ENCODE measurements around the gene CD70.
"Not testable (repeated sequence)": the region's sequence is repeated elsewhere in the genome, so short reads cannot be mapped to it uniquely, and the experiment has no call there.

Gene CD70

DNA sequence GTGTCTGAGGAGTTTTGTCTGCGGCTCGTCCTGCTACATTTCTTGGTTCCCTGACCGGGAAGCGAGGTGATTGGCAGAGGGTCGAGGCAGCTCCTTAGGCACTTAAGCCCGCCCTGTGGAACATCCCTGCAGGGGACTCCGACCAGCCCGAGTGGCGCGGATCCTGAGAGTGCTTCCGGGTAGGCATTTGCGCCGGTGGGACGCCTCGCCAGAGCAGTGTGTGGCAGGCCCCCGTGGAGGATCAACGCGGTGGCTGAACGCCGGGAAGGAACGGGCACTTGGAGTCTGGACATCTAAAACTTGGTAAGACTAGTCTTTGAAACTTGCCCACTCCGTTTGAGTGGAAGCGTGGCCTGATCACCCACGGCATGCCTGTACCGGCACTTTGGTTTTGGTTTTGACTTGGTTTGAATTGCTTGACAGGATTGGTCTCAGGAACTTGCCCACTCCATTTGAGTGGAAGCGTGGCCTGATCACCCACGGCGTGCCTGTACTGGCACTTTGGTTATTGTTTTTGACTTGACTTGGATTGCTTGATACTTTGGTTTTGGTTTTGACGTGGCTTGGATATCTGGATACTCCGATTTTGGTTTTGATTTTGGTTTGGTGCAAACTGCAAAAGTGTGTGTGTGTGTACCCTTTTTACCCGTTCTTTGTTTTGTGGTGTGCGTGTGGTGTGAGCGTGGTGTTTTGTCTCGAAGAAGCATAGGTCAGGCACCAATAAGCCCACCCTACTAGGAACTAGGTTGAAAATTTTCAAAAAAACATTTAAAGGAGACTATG is 6.7 kb upstream of the CD70 start:
- DNase-seq (ENCODE audit: low read depth), result not testable (repeated sequence)

DNA sequence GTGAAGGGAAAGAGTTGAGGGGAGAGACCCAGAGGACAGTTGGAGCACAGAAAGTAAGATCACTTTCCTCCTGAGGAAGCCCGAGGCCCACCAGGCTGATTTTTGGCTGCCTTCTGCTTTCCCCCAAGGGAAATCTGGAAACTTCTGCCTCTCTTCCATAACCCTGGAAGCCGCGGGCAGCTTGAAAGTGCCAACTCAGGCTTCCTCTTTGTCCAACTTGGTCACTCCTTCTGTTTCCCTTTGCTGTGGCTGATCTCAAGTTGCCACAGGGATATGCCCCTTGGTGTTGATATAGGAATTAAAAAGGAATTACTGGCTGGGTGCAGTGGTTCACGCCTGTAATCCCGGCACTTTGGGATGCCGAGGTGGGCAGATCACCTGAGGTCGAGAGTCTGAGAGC is 5.7 kb upstream of the CD70 start:
- DNase-seq (ENCODE audit: low read depth), result no peak

DNA sequence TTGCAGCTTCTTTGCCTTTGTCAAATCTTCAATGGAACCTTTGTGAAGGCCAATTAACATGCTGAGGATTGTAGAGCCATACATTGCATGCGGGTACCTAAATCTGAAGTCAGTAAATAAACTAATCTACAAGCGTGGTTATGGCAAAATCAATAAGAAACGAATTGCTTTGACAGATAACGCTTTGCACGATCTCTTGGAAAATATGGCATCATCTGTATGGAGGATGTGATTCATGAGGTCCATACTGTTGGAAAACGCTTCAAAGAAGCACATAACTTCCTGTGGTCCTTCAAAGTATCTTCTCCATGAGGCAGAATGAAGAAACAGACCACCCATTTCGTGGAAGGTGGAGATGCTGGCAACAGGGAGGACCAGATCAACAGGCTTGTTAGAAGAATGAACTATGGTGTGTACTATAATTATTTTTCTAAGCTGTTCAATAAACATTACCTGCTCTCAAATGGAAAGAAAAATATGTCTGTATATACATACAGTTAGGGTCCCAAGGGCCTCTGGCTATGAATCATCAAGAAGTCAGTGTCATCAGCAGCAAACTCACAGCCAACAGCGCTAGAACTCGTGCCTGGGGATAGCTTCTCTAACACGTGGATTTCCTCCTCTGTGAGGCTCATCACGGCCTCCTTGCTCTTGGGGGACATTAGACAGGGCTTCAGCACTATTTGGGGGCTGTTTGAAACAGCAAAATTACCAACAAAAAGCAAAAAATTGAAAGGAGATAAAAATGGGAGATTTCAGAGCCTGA is 2.9 kb upstream of the CD70 start:
- DNase-seq (ENCODE audit: low read depth), result no peak

DNA sequence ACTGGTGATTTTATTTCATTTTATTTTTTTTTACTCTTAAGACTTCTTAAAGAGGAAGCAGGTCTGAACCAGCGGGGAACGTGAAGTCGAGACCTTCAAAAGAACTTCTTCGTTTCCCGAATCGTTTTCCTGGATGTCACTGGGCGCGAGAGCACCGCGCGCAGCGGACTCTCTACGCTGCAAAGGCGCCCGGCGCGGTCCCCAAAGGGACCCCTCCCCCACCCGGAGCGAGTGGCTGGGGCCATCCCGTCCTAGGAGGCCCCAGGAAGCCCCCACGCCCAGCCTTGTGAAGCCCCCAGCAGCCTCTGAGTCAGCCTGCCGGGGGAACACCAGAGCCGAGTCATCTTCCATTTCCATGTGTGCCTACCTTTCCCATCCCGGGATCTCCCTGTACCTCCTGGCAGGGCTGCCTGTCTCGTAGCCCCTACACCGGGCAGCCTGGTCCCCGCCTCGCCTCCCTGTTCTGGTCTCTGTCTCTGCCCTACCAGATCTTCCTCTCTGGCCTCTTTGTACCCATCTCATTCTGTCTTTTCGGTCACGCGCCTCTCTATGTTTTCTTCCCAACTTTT is 608 bp downstream of the CD70 start:
- DNase-seq (ENCODE audit: low read depth), result no peak

DNA sequence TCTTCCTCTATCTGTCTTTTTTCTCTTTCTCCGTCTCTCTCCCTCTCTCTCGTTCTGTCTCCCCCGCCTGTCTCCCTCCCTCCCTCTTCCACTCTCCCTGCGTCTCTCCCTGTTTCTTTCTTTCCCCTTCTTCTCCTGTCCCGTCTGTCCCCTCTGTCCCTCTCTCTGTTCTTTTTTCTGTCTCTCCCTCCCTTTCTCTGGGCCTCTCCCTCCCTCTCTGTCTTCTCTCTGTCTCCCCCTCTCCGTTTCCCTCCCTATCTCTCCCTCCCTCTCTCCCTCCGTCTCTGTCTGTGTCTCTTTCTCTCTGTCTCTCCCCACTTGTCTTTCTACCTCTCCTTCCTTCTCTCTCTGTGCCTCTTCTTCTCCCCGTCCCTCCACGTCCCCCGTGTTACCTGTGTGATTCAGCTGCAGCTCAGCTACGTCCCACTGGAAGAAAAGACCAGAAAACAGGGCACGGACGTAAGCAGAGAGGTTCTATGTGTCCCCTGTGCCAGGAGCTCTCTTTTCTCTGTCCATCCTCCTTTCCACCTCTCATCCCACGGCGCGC is 1.2 kb downstream of the CD70 start:
- no peak for DNase-seq (ENCODE audit: low read depth)

DNA sequence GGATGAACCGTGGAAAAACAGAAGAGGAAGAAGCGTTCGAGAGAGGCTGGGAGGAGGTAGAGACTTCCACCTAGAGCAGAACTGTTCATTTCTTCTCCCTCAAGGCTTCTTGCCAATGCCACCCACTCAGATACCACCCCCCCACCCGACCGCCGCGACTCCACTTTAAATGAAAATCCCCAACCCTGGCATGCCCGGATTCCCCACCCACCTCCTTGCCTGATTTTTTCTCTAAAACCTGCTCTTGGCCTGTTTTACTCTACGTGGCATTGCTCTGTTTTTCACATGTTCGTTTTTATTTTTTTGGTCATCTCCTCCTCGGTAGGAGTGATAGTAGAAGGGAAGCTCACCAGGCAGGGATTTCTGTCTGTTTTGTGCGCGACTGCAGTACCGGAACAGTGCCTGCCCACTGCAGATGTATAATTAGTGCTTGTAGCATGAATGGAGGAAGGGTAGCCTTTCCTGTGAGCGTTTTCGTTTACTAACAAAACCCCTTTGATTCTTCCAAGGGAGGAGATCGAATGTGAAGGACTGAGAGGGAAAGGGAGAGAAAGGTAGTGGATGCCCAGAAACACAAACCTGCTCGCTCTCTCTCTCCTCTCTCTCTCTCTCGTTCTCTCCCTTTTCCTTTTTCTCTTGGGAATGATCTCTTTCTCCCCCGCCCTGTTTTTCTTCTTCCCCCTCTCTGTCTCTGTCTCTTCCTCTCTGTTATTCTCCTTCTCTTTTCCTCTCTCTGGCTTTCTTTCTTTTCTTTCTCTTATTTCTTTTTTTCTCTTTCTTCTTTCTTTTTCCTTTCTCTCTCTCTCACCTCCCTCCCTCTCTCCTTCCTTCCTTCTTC is 2.2 kb downstream of the CD70 start:
- no peak for DNase-seq (ENCODE audit: low read depth)

DNA sequence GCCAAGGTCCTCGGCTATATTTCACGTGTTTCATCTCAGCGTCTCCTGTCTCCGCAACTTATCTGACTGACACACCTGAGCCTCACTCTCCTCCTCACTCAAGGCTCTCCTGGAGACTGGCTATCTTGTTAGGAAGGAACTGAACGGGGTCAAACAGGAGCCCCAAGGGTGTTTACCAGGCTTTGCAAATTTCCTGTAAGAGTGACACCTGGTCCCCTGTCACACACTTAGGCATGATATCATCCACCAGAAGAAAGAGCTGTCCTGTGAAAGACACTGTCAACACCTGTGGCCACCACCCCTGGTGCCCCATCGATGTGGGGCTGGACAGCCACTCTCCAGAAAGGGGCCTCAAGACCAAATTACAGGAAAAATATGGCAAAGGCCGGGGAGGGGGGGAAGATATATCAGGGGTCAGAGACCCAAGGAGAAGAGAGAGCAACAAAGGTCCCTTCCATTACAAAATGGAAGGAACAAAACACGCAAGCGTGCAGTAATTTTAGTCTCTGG is 2.9 kb downstream of the CD70 start:
- no peak for DNase-seq (ENCODE audit: low read depth)

DNA sequence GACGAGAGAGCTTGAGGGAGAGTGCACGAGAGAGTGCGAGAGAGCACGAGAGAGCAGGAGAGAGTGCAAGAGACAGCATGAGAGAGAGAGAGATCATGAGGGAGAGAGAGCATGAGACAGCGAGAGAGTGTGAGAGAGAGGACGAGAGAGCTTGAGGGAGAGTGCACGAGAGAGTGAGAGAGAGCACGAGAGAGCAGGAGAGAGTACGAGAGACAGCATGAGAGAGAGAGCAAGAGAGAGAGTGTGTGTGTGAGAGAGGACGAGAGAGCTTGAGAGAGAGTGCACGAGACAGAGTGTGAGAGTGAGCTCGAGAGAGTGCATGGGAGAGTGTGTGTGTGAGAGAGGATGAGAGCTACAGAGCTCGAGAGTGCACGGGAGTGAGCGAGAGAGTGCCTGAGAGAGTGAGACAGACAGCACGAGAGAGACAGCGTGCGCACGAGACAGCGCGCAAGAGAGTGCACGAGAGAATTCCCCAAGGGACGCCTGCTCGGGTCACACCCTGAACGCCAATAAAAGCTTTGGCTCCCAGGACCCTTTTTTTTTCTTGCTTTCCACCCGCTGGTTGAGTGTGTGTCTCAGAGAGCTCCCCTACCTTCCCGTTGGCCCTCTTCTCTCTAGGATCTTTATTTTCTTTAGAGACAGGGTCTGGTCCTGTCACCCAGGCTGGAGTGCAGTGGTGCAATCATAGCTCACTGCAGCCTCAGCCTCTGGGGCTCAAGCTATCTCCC is 3.7 kb downstream of the CD70 start:
- DNase-seq (ENCODE audit: low read depth), result no peak

DNA sequence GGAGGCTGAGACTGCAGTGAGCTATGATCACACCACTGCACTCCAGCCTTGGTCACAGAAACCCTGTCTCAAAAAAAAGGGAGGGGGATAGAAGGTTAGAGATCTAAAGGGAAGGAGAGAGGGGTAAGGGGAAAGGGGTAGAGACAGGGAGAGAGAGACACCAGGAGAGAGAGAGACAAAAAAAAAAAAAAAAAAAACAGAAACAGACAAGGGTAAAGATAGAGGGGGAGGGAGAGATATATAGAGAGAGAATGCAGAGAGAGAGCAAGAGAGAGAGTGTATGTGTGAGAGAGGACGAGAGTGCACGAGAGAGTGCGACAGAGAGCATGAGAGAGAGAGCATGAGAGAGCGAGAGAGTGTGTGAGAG is 4.2 kb downstream of the CD70 start:
- DNase-seq (ENCODE audit: low read depth), result no peak

DNA sequence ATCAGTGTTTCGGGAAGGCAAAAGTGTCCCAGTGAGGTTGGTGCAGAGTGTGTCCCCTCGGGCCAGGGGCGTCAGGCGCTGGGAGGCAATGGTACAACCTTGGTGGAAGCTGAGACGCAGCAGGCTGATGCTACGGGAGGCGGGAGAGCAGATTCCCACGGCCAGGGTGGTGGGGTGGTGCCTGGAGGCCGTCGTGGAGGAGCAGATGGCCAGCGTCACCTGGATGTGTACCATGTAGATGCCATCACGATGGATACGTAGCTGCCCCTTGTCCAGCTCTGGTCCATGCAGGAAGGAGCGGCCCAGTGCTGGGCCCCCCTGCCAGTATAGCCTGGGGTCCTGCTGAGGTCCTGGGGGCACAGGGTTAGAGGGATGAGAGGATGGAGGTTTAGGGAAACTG is 4.9 kb downstream of the CD70 start:
- DNase-seq (ENCODE audit: low read depth), result no peak

DNA sequence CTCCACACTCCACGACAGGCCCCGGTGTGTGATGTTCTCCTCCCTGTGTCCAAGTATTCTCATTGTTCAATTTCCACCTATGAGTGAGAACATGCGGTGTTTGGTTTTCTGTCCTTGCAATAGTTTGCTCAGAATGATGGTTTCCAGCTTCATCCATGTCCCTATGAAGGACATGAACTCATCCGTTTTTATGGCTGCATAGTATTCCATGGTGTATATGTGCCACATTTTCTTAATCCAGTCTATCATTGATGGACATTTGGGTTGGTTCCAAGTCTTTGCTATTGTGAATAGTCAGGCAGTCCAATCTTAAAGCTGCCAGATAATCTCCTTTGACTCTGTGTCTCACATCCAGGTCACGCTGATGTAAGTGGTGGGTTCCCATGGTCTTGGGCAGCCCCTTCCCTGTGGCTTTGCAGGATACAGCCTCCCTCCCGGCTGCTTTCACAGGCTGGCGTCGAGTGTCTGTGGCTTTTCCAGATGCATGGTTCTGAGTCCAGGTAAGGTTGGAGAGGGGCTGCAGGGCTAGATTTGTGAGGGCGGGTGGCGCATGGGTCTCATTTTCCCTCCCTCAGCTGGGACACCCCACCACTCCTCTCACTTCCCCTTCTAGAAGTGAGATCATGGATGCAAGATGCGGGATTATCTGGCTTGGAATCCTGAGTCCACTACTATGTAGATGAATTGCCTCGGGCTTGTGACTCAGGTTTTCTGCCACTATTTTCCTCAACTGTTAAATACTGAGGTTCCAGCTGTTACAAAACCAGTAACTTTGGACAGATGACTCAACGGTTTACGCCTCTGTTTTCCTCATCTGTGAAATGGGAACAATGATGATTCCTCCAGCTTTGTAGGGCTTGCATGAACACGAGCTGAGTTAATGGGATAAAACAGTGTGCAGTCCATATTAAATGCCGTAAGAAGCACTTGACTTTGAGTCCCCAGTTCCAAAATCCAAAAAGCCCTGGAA is 8.2 kb downstream of the CD70 start:
- not testable (repeated sequence) for DNase-seq (ENCODE audit: low read depth)

DNA sequence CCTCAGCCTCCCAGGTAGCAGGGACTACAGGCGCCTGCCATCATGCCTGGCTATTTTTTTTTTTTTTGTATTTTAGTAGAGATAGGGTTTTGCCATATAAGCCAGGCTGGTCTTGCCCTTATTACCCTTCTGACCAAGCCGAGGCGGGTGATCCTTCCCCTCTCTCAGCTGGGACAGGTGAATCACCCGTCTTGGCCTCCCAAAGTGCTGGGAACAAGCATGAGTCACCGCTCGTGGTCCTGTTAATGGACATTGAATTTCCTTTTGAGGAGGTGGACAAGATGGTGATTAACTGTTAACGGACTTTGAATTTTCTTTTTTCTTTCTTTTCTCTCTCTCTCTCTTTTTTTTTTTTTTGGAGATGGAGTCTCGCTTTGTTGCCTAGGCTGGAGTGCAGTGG is 10.6 kb downstream of the CD70 start:
- DNase-seq (ENCODE audit: low read depth), result no peak

DNA sequence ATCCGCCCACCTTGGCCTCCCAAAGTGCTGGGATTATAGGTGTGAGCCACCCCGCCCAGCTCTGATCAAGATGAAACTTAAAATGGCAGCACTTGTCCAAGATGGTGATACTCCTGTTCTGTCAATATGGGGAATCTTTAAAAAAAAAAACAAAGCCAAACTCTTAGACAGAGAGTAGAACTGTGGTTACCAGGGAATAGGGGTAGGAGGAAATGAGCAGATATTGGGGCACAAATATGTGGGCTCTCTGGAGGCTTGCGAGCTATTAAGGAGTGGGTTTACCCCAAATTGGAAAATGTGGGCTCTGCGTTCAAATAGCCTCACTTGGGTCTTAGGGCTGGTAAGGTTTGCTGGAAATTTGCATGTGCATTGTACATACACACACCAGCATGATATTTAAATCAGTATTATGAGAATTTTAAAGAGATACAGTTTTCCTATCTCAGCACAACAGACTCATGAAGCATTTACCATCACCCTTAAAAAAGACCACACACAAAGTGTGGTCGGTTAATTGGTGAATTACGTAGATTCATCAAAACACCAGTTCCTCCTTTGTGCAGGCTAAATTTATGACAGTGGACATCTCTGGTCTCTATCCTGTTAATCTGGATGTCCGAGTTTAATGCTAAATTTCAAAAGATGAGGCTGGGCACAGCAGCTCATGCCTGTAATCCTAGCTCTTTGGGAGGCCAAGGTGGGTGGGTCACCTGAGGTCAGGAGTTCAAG is 11.3 kb downstream of the CD70 start:
- no peak for DNase-seq (ENCODE audit: low read depth)

DNA sequence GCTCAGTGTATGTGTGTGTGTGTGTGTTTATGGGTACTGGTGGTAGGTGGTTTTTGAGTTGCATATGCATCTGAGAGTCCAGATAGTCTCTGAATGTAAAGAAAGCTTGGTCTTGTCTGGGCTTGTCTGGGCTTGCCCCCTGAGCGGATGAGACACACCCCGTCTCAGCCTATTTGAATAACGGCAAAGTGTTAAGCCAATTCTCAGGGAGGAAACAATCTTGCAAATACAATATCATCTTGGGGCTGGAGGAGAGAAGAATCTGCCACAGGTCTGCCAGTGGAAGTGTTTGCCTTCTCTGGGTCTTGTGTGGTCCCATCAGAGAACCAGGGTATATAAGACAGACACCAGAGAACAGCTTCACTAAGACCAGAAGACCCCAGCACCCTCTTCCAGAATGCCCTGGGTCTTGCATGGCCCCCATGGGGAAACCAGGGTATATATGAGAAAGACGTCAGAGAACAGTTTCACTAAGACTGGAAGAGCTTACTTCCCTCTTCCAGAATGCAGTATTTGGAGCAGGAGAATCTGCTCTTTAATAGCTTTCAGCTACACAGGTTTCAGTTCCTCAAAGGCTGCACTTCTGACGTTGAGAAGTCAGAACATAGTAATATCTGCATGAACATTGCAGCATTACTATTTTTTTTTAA is 13.3 kb downstream of the CD70 start:
- no peak for DNase-seq (ENCODE audit: low read depth)

DNA sequence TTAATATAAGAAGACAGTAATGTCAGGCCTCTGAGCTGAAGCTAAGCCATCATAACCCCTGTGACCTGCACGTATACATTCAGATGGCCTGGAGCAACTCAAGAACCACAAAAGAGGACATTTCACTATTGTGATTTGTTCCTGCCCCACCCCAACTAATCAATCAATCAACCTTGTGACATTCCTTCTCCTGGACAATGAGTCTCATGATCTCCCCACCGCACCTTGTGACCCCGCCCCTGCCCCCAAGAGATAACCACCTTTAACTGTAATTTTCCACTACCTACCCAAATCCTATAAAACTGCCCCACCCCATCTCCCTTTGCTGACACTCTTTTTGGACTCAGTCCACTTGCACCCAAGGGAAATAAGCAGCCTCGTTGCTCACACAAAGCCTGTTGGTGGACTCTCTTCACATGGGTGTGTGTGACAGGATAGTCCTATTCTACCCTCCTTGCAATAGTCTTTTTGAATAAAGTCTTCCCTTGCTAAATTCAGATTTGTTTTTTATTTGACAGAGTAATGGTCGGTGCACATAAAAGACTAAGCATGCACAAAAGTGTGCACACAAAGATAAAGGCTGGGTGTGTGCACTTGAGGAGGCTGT is 14.0 kb downstream of the CD70 start:
- no peak for DNase-seq (ENCODE audit: low read depth)

DNA sequence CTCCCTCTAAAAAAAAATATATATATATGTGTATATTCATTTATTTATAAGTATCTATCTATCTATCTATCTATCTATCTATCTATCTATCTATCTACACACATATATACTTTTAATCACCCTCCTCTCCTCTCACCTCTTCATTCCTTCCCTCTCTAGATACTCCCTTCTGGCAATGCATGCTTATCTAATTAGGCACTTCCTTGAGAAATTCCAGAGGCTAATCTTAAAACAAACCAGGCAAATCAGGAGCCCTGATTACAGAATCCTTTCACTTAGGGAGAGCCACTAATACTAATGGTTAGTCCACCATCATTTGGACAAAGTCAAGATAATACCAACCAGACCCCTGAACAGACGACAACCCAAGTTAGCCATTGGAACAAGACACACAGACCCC is 17.6 kb downstream of the CD70 start:
- DNase-seq (ENCODE audit: low read depth), result no peak

DNA sequence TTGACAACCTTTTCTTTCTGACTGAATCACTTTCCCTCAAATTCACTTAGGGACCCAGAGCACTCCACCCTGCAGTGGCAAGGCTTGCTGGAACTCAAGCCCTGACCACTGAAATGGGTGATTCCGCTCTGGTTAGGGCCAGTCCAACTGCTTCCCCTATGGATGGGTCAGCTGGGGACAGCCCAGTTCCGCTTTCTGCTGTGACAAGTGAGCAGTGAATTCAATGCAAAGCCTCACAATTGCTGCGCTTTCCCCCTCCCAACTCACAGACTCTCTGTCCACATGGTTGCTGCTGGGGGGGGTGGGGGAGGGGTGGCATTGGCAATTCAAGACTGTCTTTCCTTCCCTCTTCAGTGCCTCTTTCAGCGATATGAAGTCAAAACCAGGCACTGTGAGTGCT is 18.7 kb downstream of the CD70 start:
- no peak for DNase-seq (ENCODE audit: low read depth)

DNA sequence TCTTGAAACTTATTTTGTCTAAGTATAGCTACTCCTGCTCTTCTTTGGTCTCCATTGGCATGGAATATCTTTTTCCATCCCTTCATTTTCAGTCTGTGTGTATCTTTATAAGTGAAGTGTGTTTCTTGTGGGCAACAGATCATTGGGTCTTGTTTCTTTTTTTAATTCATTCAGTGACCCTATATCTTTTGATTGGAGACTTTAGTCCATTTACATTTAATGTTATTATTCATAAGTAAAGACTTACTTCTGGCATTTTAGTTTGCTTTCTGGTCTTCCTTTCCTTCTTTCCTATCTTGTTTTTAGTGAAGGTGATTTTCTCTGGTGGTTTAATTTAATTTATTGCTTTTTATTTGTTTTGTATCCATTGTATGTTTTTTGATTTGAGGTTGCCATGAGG is 19.8 kb downstream of the CD70 start:
- no peak for DNase-seq (ENCODE audit: low read depth)
